Right hindlimb (tissue), 1 donor: ENCODE results near the gene NNT.
"Not testable (repeated sequence)": the region's sequence is repeated elsewhere in the genome, so short reads cannot be mapped to it uniquely, and the experiment has no call there.

Source experiments
- DNase-seq: peaks from one replicate; pipeline ENCODE4 v3.0.0-alpha.2; 2018

NNT gene

GRCh38 chr5:43602461-43603343, at the start of gene NNT:
NNT (plus strand) TSS chr5:43603180; CDS start chr5:43609196, 6,016 bp downstream.
- peak; percentile 90 for DNase-seq

- no peak for DNase-seq
These were observed 49.6 kb upstream of the NNT start for GRCh38 chr5:43553381-43553780.

- no peak for DNase-seq
These were observed 48.5 kb upstream of the NNT start for GRCh38 chr5:43554497-43554896.

- DNase-seq: peak; percentile 66
These were observed 46.9 kb upstream of the NNT start for GRCh38 chr5:43555895-43556606.

GRCh38 chr5:43556607-43556856, 46.4 kb upstream of the NNT start:
- not testable (repeated sequence) for DNase-seq

GRCh38 chr5:43556857-43557542, 46.0 kb upstream of the NNT start, which contains the start of gene PAIP1:
PAIP1 (minus strand) TSS chr5:43557077; CDS start chr5:43556846, 231 bp downstream.
- DNase-seq: peak; percentile 93

GRCh38 chr5:43560128-43560527, 42.9 kb upstream of the NNT start:
- DNase-seq: no peak

GRCh38 chr5:43561356-43561755, 41.6 kb upstream of the NNT start:
- DNase-seq: no peak

GRCh38 chr5:43563321-43563720, 39.7 kb upstream of the NNT start:
- no peak for DNase-seq

GRCh38 chr5:43564289-43564850, 38.6 kb upstream of the NNT start:
- DNase-seq: no peak

GRCh38 chr5:43565043-43565442, 37.9 kb upstream of the NNT start:
- no peak for DNase-seq

- no peak for DNase-seq
These were observed 35.0 kb upstream of the NNT start for GRCh38 chr5:43567967-43568366.

GRCh38 chr5:43569236-43569746, 33.7 kb upstream of the NNT start:
- no peak for DNase-seq

- DNase-seq: no peak
These were observed 32.4 kb upstream of the NNT start for GRCh38 chr5:43570450-43571158.

- DNase-seq: no peak
These were observed 31.7 kb upstream of the NNT start for GRCh38 chr5:43571237-43571636.

GRCh38 chr5:43572357-43572756, 30.6 kb upstream of the NNT start:
- DNase-seq: no peak

- DNase-seq: no peak
These were observed 29.9 kb upstream of the NNT start for GRCh38 chr5:43573058-43573457.

- DNase-seq: not testable (repeated sequence)
These were observed 22.4 kb upstream of the NNT start for GRCh38 chr5:43580402-43581210.

- no peak for DNase-seq
These were observed 21.6 kb upstream of the NNT start for GRCh38 chr5:43581398-43581797.

- no peak for DNase-seq
These were observed 20.6 kb upstream of the NNT start for GRCh38 chr5:43582082-43583005.
